ENCODE results near the gene RHOBTB1. TPM values are rescaled to one million over a fixed set of nuclear protein-coding genes. Genes with fewer than 3 reads are reported as not detected.
"Not testable (repeated sequence)": the region's sequence is repeated elsewhere in the genome, so short reads cannot be mapped to it uniquely, and the experiment has no call there.

RHOBTB1 gene
- polyA plus RNA-seq, 1 experiment: 17.3 TPM

- Histone ChIP-seq H3K27me3 (ENCODE audit: control insufficient read depth, insufficient read depth, low read length) (no peaks in the 10 kb centered on the region), H3K4me3 (ENCODE audit: low read depth, low read length) (no peak overlapping the region), H3K36me3 (ENCODE audit: control insufficient read depth, insufficient read depth, low read length) (peaks cover 6% of the 10 kb centered on the region)
- CTCF ChIA-PET: interaction anchor here (2.8 kb wide), 1 partner anchor 25 kb away, joined by 10 read pairs; no protein-coding TSS in a partner anchor
- no peak for TF ChIP-seq CTCF (IDR thresholded peaks at IDR 0.05; ENCODE audit: insufficient read depth, low read depth, low read length)
- no peak for DNase-seq (ENCODE audit: low read depth)
- POLR2A ChIA-PET: interaction anchor here (0.6 kb wide), 1 partner anchor 86 kb away, joined by 5 read pairs; no protein-coding TSS in a partner anchor
These were observed 36.0 kb downstream of the RHOBTB1 start for GRCh38 chr10:60908031-60908430.

DNA sequence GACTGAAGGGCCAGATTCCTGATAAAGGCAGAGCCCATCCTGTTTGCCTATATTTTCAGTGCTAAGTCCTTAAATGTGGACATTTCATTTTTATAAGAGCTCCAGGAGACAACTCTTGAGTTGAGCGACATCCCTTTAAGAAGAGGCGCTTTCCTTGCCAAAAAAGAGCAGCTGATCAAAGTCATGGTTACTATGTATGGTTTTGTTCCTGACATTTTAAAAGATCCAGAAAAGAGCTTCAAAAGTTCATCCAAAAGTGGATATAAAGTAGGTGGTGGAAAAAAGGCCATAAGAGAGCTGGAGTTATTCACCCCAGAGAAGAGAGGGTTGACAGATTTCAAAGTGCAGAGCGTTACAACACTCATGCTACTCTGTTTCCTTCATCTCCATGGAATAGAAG, 36.7 kb downstream of the RHOBTB1 start:
- ChIA-PET CTCF (interaction anchor here (2.8 kb wide), 1 partner anchor 24 kb away, joined by 10 read pairs; no protein-coding TSS in a partner anchor), POLR2A (interaction anchor here (0.6 kb wide), 1 partner anchor 87 kb away, joined by 5 read pairs; no protein-coding TSS in a partner anchor)
- Histone ChIP-seq H3K36me3 (ENCODE audit: control insufficient read depth, insufficient read depth, low read length) (peaks cover 6% of the 10 kb centered on the region), H3K27me3 (ENCODE audit: control insufficient read depth, insufficient read depth, low read length) (no peaks in the 10 kb centered on the region), H3K4me3 (ENCODE audit: low read depth, low read length) (no peak overlapping the region)
- no peak for TF ChIP-seq CTCF (IDR thresholded peaks at IDR 0.05; ENCODE audit: insufficient read depth, low read depth, low read length)
- no peak for DNase-seq (ENCODE audit: low read depth)

- CTCF ChIA-PET: interaction anchor here (2.8 kb wide), 1 partner anchor 24 kb away, joined by 10 read pairs; no protein-coding TSS in a partner anchor
- DNase-seq (ENCODE audit: low read depth); POLR2A ChIA-PET; H3K4me3 ChIP-seq (ENCODE audit: low read depth, low read length); H3K27me3 ChIP-seq (ENCODE audit: control insufficient read depth, insufficient read depth, low read length); H3K36me3 ChIP-seq (ENCODE audit: control insufficient read depth, insufficient read depth, low read length): not testable (repeated sequence)
These were observed 37.2 kb downstream of the RHOBTB1 start for GRCh38 chr10:60906825-60907224.

DNA sequence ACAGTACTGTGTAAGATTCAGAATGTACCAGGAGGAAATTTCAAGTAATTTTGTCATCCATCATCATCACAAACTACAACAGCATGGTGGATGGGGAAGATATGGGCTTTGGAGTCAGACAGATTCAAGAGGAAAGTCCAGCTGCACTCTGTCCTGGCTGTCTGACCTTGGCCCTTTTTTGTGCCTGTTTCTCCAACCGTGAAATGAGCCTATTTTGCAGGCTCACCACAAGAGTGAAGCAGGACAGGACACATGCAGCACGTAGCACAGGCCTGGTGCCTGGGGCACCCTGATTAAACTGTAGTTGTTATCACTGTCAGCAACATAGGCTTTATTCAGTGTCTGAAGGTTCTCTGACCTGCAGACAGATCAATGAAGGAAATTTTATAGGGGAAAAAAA, 37.6 kb downstream of the RHOBTB1 start:
- Histone ChIP-seq H3K36me3 (ENCODE audit: control insufficient read depth, insufficient read depth, low read length) (peaks cover 8% of the 10 kb centered on the region), H3K27me3 (ENCODE audit: control insufficient read depth, insufficient read depth, low read length) (no peaks in the 10 kb centered on the region), H3K4me3 (ENCODE audit: low read depth, low read length) (no peak overlapping the region)
- DNase-seq (ENCODE audit: low read depth): no peak
- POLR2A ChIA-PET: no interaction called here
- CTCF ChIA-PET: interaction anchor here (1.1 to 2.8 kb wide), 4 partner anchors 9 to 23 kb away, joined by 3 to 10 read pairs (median 3); no protein-coding TSS in a partner anchor
- no peak for TF ChIP-seq CTCF (IDR thresholded peaks at IDR 0.05; ENCODE audit: insufficient read depth, low read depth, low read length)

DNA sequence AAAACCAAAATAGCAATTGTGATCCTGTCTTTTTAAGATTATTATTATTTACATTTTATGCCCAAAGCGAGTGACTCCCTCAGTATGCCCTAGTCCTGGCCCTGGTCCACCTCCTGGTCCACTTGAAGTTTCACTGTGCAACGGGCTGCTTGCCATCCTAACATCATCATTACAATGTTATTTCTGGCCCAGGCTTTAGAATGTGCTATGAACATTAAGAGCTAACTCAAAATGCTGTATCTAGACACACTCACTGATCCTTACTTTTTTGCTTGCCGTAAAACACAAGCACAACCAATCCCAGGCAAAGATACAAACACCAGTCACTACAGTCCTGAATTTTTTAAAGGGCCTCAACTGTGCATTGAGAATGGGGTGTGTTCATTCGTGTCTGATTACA, 38.4 kb downstream of the RHOBTB1 start:
- no peak for DNase-seq (ENCODE audit: low read depth)
- H3K27me3 ChIP-seq (ENCODE audit: control insufficient read depth, insufficient read depth, low read length): no peaks in the 10 kb centered on the region
- ChIA-PET POLR2A (no interaction called here), CTCF (interaction anchor here (0.6 to 1.4 kb wide), 4 partner anchors 8 to 856 kb away, joined by 3 read pairs; no protein-coding TSS in a partner anchor)
- H3K36me3 ChIP-seq (ENCODE audit: control insufficient read depth, insufficient read depth, low read length): peaks cover 2% of the 10 kb centered on the region
- no peak overlapping the region for H3K4me3 ChIP-seq (ENCODE audit: low read depth, low read length)
- no peak for TF ChIP-seq CTCF (IDR thresholded peaks at IDR 0.05; ENCODE audit: insufficient read depth, low read depth, low read length)

GRCh38 chr10:60903096-60903495, 40.9 kb downstream of the RHOBTB1 start:
- ChIA-PET POLR2A (no interaction called here), CTCF (interaction anchor here (0.6 kb wide), 1 partner anchor 755 kb away, joined by 4 read pairs; no protein-coding TSS in a partner anchor)
- DNase-seq (ENCODE audit: low read depth): no peak
- Histone ChIP-seq H3K27me3 (ENCODE audit: control insufficient read depth, insufficient read depth, low read length) (no peaks in the 10 kb centered on the region), H3K4me3 (ENCODE audit: low read depth, low read length) (no peak overlapping the region), H3K36me3 (ENCODE audit: control insufficient read depth, insufficient read depth, low read length) (peaks cover 3% of the 10 kb centered on the region; the same call in 1 of the 2 replicates)
- TF ChIP-seq CTCF (IDR thresholded peaks at IDR 0.05; ENCODE audit: insufficient read depth, low read depth, low read length): no peak

Data from BJ (cell line).